H54 (cell line): ENCODE results near the gene SH2D3A.

Source experiments
- DNase-seq: peaks from one replicate; pipeline ENCODE4 v3.0.0; 2011; ENCODE audit warnings: low spot score, mixed read lengths; ENCODE audit not compliant: insufficient read length
- FAIRE-seq: peaks from 3 replicates; lab custom pipeline; 2011; peaks lifted over from hg19 to GRCh38; lab: Jason Lieb, UNC
- POLR2A ChIP-seq: IDR thresholded peaks from 2 replicates; pipeline ENCODE4 v1.6.1; 2011; ENCODE audit warnings: low read depth, mild to moderate bottlenecking, low read length

The SH2D3A gene

DNA sequence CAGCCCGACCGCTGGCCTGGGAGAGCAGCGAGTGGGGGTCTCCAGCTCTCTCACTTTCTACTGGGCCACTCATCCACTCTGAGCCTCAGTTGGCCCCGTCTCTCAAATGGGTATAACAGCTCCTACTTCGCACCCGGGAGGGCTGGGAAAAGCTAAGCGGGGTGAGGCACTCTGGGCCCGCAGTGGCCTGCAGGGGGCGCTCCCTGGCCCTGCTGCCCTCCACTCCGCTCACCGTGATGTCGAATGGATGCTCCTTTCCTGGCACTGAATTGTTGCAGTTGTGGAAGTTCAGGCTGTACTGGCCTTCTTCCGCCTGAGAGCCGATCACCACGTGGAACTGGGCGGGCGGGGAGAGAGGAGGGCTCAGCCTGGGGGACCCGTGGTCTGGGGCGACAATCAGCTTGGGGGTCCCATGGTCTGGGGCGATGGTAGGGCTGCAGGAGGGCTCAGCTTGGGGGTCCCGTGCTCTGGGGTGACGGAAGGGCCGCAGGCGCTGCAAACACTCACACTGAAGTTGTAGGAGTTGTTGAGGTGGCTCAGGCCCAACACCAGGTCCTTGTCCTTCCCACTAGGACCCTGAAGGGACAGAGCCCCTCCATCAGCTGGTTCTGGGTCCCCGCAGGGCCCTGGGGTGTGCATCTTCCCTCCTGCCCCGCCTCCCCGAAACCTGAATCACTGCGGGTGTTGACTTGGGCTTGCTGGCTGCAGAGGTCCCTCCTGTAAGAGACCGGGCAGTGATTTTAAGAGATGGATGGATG lies 33.7 kb downstream of the SH2D3A start:
- FAIRE-seq = no peak
- TF ChIP-seq POLR2A = no peak
- DNase-seq = no peak

DNA sequence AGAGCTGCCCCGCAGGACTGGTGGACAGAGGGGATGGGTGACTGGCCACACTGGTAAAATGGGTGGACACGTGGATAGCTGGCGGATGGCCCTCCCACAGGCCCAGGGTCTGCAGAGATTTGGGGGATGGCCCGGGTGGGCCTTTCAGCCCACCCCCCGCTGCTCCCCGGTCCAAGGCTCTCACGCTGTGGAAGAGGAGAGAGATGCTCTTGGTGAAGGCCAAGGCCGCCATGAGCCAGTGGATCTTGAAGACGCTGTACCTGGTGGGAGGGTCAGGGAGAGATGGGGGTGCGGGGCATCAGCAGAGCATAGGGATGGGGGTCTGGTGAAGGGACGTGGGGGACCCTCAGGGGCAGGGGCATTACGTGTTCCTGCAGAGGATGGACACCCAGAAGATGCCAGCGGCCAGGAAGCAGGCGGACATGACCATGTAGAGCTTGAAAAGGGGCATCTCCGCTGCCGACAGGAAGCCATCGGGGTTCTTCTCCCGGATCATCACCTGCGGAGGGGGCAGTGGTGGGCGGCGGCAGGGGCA lies 34.4 kb downstream of the SH2D3A start:
- no peak for TF ChIP-seq POLR2A
- FAIRE-seq (no peak), DNase-seq (no peak)

DNA sequence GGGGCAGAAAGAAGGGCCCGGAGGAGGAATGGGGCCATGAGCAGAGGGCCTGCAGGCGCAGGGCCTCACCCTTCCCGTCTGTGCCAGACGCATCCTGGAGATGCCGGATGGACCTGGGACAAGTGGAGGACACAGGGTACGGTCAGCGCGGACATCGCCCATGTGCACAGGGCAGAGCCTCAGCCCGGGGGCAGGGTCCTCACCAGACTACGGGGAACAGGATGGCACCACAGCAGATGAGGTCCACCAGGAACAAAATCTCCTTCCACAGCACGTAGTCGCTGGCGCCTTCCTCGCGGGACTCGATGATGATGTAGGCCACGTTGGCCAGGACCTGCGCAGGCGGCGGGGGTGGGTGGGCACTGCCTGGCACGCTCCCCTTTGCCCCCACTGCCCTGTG lies 35.4 kb downstream of the SH2D3A start:
- DNase-seq (no peak), FAIRE-seq (no peak)
- TF ChIP-seq POLR2A = no peak

DNA sequence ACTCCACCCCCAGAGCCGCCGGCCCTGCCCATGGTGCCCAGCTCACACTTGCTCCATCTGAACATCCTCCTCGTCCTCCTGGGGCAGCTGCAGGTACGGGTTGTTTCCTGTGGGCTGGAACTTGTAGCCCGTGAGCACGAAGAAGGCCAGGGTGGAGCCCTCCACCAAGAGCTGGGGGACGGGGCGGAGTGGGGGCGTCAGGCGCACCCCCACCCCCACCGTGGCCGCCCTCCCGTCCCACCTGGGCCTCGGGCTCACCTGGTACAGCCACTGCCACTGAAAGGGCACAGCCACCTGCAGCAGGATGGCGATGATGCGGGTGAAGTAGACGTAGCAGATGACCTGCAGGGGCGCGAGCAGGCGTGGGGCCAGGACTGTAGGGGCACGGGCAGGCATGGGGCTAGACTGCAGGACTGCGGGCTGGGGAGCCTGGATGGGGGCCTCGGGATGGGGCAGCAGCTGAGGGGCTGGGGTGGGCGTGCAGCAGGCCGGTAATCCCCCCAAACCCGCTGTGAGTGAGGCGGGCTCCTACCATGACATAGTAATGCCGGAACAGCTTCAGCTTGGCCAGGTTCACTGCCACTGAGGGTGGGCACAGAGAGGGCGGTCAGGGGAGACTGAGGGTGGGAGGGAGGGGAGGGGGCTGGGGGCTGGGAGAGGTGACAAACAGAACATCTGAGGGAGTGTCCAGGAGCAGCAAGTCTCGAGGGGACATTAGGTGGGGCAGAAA lies 36.1 kb downstream of the SH2D3A start:
- DNase-seq (no peak), FAIRE-seq (no peak)
- TF ChIP-seq POLR2A = no peak

DNA sequence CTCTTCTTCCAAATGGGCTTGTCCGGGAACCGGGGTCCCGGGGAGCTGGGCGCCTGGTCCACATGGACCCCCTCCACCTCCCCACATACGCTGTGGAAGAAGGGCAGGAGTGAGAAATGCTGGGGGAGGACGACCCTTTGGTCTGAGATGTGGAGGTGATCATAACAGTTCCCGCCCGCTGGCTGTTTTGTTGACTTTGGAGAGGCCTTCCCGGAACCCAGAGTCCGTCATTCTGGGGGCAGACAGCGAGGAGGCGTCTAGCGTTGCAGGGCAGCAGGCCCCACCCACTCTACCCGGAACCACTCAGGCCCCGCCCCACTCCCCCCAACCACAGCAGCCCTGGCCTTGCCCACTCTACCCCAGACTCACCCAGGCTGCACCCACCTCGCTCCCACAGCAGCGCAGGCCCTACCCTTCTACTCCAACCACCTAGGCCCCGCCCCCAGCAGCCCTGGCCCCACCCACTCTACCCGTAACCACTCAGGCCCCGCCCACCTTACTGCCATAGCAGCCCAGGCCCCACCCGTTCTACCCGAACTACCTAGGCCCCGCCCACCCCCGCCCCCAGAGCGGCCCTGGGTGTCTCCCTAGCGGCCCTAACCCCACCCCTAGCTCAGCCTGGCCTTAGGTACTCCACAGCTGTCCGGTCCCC lies 37.0 kb downstream of the SH2D3A start:
- DNase-seq (no peak), FAIRE-seq (no peak)
- no peak for TF ChIP-seq POLR2A

DNA sequence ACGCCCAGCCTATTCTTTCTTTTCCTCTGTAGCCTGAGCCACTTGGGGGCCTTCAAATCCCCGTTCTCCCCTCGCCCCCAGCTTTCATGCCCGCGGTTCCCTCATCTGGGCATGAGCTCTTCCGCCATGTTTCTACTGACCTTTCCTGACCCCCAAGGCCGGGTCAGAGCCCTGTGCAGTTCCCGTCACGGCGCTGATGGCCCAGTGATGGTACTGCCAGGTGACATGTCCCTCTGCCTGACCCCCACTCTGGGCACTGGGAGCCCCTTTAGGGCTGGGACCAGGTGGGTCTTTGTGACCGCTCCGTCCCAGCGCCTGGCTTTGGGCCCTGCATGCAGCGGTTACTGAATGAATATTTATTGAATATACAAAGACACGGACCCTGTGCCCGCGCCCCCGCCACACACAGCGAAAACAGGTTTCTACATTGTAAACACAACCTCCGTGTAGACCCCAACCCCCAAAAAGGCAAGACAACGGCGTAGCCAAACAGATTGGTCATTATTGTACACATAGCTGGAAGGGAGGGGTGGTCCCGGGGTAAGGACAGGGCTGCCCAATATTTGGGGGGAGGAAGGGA lies 37.6 kb downstream of the SH2D3A start:
- DNase-seq (no peak), FAIRE-seq (no peak)
- TF ChIP-seq POLR2A = no peak

DNA sequence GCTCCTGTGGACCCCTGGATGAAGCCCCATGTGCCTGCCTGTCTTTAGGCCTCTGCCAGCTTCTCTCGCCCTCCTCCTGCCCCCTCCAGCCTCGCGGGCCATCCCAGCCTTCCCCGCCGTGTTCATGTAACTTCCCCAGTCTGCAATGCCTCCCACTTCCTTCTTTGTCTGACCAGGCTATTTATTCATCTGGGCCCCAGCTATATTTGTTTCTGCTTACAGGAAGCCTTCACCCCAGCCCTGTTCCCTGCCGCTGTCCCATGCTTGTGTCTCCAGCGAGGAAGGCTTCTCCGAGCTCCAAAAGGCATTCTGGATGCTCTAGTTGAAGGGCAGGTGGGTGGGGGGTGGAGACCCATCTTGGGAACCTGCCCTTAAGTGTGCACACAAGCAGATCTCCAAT lies 38.9 kb downstream of the SH2D3A start:
- DNase-seq = no peak
- FAIRE-seq = no peak
- no peak for TF ChIP-seq POLR2A

DNA sequence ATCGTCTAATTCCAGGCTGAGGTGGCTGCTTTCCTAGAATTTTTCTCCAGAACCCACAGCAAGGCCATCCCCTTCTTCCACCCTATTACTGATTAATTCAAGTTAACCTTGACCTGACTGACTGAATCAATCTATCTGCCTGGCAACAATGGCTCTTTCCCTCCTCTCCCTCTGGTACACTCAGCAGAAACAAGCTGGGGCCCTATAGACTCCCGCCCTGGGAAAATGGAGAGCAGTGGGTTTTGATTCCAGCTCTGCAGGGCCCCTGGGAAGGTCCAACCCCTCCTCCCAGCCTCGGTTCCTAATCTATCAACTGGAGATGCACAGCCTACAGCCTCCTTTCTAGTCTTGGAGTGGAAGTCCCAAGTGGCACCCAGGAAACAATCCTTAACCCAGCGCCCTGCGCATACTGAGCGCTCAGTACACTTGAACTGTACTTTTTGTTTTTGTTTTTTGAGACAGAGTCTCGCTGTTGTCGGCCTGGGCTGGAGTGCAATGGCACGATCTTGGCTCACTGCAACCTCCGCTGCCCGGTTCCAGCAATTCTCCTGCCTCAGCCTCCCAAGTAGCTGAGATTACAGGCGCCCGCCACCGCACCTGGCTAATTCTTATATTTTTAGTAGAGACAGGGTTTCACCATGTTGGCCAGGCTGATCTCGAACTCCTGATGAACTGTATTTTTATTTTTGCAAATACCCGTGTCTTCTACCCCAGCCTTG lies 41.6 kb downstream of the SH2D3A start:
- FAIRE-seq (no peak), DNase-seq (no peak)
- TF ChIP-seq POLR2A = no peak

DNA sequence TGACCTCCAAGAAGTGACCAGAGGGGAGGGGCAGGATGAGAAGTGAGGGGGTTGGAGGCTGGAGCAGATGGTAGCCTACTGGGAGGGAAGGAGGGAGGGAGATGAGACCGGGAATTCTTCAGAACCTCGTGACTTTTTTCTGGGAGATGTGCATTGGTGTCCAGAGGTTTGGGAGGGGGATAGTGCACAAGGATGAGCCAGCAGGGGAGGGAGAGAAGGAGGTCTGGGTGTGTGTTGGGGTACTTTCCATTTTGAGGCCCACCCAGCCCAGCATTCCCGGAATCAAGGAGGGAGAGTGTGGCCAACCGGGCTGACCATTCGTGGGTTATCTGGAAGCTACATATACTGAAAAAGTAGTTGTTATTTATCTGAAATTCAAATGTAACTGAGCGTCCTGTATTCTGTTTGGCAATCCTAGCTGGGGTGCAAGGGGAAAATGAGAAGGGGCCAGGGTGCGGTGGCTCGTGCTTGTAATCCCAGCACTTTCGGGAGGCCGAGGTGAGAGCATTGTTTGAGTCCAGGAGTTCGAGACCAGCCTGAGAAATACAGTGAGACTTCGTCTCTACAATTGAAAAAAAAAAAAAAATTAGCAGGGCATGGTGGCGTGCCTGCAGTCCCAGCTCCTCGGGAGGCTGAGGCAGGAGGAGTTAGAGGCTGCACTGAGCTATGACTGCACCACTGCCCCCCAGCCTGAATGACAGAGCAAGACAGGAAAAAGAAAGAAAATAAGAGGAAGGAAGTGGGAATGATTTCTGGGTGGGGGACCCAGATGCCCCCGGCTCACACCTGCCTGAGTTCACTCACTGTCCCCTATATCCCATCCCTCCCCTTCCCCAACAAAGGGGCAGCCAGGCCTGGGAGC lies 42.4 kb downstream of the SH2D3A start:
- DNase-seq = no peak
- no peak for TF ChIP-seq POLR2A
- no peak for FAIRE-seq

DNA sequence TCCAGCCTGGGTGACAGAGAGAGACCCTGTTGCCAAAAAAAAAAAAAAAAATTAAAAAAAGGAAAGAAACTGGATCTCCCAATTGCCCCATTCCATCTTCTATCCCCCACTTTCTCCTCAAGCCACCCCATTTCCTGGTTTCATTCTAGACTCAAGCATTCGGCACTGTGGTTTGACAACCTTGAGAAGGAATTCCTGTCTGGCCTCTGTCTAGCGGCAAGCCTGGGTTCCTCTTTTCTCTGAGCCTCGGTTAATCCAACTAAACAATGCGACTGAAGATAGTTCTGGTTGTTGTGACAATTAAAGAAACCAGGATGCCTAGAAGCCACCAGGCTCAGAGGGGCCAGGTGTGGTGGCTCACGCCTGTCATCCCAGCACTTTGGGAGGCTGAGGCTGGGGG lies 43.5 kb downstream of the SH2D3A start:
- DNase-seq = no peak
- no peak for FAIRE-seq
- no peak for TF ChIP-seq POLR2A

DNA sequence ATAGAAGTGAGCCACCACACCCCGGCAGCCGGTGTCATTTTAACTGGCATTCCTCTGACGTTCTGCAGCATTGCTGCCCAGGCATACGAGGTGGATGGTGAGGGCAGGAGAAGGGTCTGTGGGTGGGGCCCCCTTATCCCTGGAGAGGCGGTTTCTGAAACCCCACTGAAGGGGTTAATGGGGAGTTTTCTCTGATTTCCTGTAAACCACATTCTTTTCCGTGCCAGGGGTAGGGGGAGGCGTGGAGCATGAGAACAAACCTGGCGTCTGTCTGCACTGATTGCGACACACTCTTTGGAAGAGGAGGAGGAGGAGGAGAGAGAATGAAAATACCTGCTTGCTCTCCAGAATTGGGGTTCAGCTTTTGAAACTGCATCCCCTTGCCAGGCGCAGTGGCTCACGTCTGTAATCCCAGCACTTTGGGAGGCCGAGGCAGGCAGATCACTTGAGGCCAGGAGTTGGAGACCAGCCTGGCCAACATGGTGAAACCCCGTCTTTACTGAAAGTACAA lies 44.1 kb downstream of the SH2D3A start:
- TF ChIP-seq POLR2A = no peak

DNA sequence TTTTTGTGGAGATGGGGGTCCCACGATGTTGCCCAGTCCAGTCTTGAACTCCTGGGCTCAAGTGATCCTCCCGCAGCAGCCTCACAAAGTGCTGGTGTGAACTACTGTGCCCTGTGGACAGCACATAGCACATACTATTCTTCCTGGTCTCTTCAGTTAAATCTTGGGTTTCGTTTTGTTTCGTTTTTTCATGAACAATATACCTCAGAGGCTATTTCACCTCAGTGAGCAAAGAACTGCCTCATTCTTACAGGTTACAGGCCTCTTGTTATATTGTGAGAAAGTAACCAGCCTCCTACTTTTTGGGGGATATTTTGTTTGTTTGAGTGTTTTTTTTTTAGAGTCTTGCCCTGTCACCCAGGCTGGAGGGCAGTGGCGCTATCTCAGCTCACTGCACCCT lies 45.5 kb downstream of the SH2D3A start:
- no peak for FAIRE-seq
- DNase-seq = no peak
- no peak for TF ChIP-seq POLR2A

More for the DNA sequence above, 44.1 kb downstream of the SH2D3A start:
- FAIRE-seq (no peak), DNase-seq (no peak)
